ENCODE data around the gene KRTAP20-4.

Gene KRTAP20-4

GRCh38 chr21:30652891-30653290, 32.5 kb downstream of the KRTAP20-4 start:
- DNase-seq (ENCODE audit: low read depth): no peak

GRCh38 chr21:30668776-30669175, 48.3 kb downstream of the KRTAP20-4 start:
- no peak for DNase-seq (ENCODE audit: low read depth)

All from fibroblast of the conjunctiva (primary cell).